Measurements from ENCODE around the gene FGG.

Gene FGG

DNA sequence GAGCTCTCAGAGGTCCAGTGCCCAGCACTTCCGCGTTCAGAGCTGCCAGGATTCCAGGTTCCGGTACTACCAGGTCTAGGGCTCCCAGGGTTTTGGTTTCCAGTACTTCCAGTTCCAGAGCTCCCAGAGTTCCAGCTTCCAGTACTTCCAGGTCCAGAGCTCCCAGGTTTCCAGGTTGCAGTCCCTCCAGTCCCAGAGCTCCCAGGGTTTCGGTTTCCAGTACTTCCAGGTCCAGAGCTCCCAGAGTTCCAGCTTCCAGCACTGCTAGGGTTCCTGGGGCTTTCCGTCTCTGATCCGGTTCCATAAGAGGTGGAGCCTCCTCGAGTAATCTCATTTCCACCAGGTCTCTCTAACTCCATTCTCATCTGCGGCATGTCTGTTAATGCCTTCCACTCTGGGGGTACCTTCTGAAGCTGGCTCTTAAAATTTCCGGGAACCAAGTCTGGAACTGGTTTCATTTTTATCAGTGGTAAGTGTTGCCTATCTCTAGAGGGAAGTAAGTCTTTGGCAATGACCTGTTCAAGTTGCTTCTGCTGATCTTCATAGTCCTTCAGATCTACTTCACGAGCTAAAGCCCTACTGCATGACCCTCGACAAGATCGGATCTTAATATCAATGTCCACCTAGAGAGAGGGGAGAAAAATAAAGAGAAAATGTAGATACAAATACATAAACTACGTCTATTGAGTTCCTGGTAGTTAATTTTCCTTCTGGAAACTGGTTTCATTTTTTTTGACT lies 26.0 kb downstream of the FGG start:
- no peak for DNase-seq (ENCODE audit: low read depth in 2 of 2, low spot score in 1 of 2)

DNA sequence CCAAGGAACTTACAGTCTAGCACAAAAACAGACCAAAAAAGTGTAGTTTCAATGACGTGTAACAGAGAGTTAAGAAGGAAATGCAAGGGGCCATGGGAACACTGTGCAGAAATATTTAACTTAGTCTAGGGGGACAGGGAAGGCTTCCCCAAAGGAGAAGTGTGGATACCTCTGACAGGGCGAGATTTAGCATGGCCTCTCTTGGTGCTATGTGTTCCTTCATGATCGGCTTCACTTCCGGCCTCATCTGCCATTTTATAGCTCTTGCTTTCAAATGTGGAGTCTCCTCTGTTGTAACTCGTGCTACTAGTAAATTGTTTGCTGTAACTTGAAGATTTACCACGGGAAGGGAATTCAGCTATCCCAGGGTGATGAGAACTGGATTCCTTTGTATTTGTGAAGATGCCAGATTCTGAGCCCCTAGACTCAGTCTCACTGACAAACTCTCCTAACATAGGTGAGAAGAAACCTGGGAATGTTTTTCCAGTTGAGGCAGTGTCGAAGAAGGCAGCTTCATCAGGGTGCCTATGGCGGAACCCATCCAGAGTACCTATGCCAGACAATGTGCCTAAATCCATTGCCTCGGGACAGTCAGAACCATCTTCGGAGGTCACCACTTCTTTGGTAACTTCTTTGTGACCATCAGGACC lies 27.0 kb downstream of the FGG start:
- DNase-seq (ENCODE audit: low read depth in 2 of 2, low spot score in 1 of 2), result no peak

- DNase-seq (ENCODE audit: low read depth in 2 of 2, low spot score in 1 of 2), result no peak
Observed at GRCh38 chr4:154584259-154584658, 28.2 kb downstream of the FGG start.

DNA sequence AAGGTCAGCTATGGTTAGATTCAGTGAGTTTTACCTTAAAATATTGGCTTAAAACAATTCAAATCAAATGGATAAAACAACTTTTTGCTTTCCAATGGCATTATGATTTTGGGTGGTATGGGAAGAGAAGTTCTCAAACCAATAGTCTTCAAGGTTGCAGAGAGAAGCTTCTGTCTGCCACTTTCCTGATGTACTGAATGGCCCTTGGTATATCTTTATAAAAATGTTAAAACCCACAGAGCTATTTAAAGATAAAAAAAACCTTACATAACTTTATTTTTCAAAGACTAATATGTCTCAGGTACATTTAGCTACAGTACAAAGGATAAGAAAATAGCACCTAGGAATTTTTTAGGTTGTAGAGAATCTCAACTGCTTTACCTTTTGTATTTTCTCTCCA lies 28.8 kb downstream of the FGG start:
- DNase-seq (ENCODE audit: low read depth in 2 of 2, low spot score in 1 of 2), result no peak

DNA sequence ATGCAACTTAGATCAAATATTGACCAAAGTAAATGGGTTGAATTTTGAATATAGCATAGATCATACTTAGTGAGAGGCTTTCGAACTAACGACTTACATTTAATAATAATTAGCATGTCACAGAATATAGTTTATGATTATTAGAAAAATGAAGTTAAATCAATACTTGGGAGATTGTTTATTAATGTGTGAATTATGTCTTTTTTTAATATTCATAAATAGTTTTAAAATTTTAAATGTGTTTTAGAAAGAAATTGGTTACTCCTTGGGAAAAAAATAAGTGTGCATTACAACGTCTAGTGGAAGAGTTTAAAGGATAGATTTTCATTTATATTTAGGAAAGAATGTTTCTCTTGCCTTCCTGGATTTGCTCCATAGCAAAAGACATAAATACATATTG lies 29.2 kb downstream of the FGG start:
- no peak for DNase-seq (ENCODE audit: low read depth in 2 of 2, low spot score in 1 of 2)

- DNase-seq (ENCODE audit: low read depth in 2 of 2, low spot score in 1 of 2), result no peak
Observed at GRCh38 chr4:154582723-154583122, 29.7 kb downstream of the FGG start.

- DNase-seq (ENCODE audit: low read depth in 2 of 2, low spot score in 1 of 2), result no peak
Observed at GRCh38 chr4:154579927-154580326, 32.5 kb downstream of the FGG start.

DNA sequence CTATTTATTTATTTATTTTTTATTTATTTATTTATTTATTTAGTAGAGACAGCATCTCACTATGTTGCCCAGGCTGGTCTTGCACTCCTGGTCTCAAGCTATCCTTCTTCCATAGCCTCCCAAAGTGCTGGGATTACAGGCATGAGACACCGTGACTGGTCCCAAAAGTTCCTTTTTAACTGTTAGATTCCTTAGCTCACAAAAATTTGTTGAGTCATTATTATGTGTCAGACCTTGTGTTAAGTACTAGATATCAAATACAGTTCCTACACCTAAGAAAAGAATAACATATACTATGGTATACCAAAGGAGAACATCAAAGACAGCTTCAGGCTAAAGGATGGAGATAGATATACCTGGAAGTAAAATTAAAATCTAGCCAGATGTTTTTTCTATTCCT lies 33.5 kb downstream of the FGG start:
- no peak for DNase-seq (ENCODE audit: low read depth in 2 of 2, low spot score in 1 of 2)

DNA sequence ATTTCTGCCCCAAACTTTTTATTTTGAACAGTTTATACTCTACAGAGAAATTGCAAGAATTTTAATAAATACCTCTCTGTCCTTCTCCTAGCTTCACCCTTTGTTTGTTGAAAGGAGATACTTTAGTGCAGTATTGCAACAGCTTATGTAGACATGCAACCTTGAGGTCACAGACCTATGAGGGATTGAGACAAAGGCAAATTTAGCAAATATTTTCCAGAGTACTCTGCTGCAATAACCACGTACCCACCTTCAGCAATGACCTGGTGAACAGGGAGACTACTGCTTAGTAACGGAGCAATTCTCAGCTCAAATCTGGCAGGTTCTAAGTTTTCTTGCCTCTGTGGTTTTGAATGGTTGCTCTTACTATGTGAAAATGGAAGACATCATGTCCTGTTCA lies 35.1 kb downstream of the FGG start:
- DNase-seq (ENCODE audit: low read depth in 2 of 2, low spot score in 1 of 2), result no peak

GRCh38 chr4:154574311-154574710 lies 38.1 kb downstream of the FGG start:
- DNase-seq (ENCODE audit: low read depth in 2 of 2, low spot score in 1 of 2), result no peak

DNA sequence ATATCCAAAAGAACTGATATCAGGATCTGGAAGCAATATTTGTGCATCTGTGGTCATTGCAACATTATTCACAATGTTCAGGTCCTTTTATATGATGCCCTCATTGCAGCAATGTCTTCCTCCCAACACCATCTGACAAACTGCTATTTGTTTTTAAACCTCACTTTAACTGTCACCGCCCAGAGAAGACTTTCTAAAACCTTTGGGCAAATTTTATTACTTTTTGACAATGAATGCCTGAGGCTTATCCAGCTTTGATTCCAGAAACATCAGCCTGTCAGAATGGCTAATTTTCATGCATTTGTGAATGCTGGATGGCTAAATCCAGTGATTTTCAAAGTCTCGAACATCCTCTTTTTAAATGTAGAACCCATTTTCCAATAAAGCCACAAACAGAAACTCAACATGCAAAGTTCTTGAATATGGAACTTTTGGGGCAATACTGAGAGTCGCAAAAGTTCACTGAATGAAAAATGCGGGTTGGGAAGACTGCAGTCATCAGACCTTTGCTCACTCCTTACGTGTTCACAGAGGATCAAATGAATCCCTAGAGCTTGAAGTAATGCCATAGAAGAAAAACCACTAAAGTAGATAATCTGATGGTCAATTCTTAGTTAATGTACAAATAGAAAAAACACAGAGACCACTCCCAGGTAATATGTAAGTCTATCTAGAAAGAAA lies 39.1 kb downstream of the FGG start:
- DNase-seq (ENCODE audit: low read depth in 2 of 2, low spot score in 1 of 2), result no peak

GRCh38 chr4:154569584-154569983 lies 42.9 kb downstream of the FGG start:
- no peak for DNase-seq (ENCODE audit: low read depth in 2 of 2, low spot score in 1 of 2)

- no peak for DNase-seq (ENCODE audit: low read depth in 2 of 2, low spot score in 1 of 2)
Observed at GRCh38 chr4:154569028-154569427, 43.4 kb downstream of the FGG start.

DNA sequence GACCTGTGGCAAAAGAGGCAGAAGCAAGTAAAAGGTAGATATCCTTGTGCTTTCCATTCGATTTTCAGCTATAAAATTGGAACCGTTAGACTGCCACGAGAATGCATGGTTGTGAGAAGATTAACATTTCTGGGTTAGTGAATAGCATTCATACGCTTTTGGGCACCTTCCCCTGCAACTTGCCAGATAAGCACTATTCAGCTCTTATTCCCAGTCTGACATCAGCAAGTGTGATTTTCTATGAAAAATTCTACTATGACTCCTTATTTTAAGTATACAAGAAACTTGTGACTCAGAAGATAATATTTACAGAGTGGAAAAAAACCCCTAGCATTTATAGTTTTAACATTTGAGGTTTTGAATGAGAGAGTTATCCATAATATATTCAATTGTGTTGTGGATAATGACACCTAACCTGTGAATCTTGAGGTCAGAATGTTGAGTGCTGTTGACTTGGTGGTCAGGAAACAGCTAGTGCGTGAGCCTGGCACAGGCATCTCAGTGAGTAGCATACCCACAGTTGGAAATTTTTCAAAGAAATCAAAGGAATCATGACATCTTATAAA lies 45.7 kb downstream of the FGG start:
- DNase-seq (ENCODE audit: low read depth in 2 of 2, low spot score in 1 of 2), result no peak

GRCh38 chr4:154565704-154566103 lies 46.8 kb downstream of the FGG start:
- no peak for DNase-seq (ENCODE audit: low read depth in 2 of 2, low spot score in 1 of 2)

DNA sequence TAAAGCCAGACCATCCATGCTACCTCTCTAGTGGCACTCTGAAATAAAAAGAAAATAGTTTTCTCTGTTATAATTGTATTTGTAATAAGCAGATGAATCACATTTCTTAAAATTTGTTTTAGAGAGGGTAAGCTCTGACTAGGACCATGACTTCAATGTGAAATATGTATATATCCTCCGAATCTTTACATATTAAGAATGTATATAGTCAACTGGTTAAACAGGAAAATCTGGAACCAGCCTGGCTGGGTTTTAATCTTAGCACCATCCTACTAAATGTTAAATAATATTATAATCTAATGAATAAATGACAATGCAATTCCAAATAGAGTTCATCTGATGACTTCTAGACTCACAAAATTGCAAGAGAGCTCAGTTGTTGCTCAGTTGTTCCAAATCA lies 48.1 kb downstream of the FGG start:
- no peak for DNase-seq (ENCODE audit: low read depth in 2 of 2, low spot score in 1 of 2)

DNA sequence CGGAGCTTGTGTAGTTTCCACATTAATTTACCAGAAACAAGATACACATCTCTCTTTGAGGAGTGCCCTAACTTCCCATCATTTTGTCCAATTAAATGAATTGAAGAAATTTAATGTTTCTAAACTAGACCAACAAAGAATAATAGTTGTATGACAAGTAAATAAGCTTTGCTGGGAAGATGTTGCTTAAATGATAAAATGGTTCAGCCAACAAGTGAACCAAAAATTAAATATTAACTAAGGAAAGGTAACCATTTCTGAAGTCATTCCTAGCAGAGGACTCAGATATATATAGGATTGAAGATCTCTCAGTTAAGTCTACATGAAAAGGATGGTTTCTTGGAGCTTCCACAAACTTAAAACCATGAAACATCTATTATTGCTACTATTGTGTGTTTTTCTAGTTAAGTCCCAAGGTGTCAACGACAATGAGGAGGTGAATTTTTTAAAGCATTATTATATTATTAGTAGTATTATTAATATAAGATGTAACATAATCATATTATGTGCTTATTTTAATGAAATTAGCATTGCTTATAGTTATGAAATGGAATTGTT lies 49.7 kb downstream of the FGG start, which contains the start of gene FGB:
FGB (plus strand) TSS at position 315 of the 558 bp plus-strand sequence; CDS start at position 323, 8 bp downstream.
- DNase-seq (ENCODE audit: low read depth in 2 of 2, low spot score in 1 of 2), result no peak

- no peak for DNase-seq (ENCODE audit: low read depth in 2 of 2, low spot score in 1 of 2)
Observed at GRCh38 chr4:154560824-154561231, 51.6 kb downstream of the FGG start.

GRCh38 chr4:154560419-154560801 lies 52.0 kb downstream of the FGG start:
- DNase-seq (ENCODE audit: low read depth in 2 of 2, low spot score in 1 of 2), result no peak

DNA sequence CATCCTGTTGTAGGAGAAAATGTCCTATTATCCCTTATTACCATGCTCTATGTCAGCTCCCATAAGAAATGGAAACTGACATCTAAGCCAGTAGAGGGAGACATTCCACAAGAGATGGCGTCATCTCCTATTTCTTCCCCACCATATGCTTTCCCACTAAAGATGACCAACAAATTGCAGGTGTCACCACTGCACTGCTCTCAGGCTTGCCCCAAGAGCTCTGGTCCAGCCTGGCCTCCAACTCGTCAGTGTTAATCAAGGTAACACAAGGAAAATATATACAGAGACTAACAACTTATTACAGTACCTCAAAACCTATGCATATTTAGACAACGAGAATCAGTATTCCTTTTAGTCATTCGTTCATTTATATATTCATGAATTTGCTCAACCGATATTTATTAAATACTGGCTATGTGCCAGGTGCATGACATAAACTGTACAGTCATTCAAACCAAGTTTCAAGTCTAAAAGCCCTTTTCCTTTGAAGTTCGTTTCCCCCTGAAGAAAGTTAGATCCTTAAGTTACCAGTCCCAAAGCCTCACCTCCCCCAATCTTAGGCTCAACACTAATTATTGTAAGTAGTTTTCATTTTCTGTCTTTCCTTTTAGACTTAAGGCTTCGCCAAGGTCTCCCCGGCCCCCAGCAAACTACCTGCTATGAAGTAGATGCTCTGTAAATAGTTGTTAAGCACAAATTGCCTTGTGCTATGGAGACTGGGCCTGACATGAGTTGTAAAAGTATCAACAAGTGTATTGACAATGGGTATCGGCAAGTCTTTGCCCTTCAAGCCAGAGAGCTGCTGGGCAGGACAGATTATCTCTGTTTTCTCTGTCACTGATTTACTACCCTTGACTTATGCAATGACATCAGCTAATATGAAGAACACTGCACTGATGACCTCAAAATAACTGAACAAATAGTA lies 52.7 kb downstream of the FGG start:
- no peak for DNase-seq (ENCODE audit: low read depth in 2 of 2, low spot score in 1 of 2)

DNA sequence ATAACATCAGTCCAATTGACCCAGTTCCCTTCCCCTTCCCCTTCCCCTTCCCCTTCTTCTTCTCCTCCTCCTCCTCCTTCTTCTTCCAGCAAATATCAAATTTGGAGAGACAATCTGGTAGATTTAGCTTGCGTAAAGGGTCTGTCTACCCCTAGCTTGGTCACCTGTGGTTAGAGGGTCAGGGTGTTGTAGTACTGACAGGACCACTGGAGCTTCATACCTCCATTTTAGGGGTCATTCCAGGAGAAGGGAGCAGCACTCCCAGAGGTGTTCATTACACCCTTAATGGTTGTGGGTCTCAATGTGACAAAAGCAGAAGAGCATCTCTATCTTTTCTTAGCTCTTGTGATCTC lies 53.3 kb downstream of the FGG start:
- DNase-seq (ENCODE audit: low read depth in 2 of 2, low spot score in 1 of 2), result no peak
